GM18868 (cell line): Measurements from ENCODE around the gene FTSJ3.
"Not testable (repeated sequence)": the region's sequence is repeated elsewhere in the genome, so short reads cannot be mapped to it uniquely, and the experiment has no call there.

Experiments used
- ATAC-seq: cut with Tn5 transposase; IDR thresholded peaks from one replicate; pipeline ENCODE4 v1.9.1; 2021; ENCODE audit warnings: mild to moderate bottlenecking, moderate library complexity; ENCODE audit not compliant: unreplicated experiment

Gene FTSJ3

DNA sequence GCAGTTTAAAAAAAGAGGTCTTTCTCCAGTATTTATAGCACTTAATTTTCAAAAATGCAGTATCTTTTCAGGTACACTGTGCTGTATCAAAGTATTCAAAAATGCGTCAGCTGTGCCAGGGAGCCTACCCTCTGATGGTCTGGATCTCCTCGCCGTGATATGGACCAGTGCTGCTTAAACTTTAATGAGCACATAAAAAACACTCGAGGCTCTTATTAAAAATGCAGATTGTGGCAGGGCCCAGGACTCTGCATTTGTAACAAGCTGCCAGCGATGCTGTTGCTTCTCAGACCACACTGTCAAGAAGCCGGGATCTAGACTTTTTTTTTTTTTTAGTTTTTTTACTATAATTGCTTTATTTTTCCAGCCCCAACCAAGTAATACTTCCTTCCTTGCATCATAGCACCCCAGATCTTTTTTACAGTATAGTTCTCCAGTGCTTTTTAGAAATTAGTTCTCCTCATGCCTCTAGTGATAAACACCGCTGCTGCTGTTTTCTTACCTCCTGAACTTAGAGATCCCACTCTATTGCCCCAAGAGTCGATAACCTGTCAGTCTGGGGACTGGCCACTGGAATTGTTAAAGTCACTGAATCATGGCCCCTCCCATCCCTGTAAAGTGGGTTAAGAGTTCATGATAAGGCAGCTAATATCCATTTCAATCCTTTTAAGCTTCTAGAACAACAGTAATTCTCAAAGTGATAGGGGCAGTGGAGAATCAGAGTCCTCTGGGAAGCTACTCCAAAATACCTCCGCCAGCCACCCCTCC is 16.6 kb upstream of the FTSJ3 start:
- no peak for ATAC-seq

DNA sequence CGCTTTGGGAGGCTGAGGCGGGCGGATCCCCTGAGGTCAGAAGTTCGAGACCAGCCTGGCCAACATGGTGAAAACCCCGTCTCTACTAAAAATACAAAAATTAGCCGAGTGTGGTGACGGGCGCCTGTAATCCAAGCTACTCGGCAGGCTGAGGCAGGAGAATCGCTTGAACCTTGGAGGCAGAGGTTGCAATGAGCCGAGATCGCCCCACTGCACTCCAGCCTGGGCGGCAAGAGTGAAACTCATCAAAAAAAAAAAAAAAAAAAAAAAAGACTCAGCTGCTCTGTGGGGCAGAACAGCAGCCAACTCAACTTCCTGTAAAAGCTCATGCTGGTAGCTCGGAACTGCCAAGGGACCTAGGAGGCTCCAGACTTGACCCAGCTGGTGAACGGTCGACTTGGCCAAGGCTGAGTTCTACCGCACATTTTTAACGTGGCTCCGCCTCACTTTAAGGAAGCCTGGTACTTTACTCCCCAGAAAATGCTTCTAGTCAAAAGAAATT is 16.0 kb upstream of the FTSJ3 start:
- not testable (repeated sequence) for ATAC-seq

DNA sequence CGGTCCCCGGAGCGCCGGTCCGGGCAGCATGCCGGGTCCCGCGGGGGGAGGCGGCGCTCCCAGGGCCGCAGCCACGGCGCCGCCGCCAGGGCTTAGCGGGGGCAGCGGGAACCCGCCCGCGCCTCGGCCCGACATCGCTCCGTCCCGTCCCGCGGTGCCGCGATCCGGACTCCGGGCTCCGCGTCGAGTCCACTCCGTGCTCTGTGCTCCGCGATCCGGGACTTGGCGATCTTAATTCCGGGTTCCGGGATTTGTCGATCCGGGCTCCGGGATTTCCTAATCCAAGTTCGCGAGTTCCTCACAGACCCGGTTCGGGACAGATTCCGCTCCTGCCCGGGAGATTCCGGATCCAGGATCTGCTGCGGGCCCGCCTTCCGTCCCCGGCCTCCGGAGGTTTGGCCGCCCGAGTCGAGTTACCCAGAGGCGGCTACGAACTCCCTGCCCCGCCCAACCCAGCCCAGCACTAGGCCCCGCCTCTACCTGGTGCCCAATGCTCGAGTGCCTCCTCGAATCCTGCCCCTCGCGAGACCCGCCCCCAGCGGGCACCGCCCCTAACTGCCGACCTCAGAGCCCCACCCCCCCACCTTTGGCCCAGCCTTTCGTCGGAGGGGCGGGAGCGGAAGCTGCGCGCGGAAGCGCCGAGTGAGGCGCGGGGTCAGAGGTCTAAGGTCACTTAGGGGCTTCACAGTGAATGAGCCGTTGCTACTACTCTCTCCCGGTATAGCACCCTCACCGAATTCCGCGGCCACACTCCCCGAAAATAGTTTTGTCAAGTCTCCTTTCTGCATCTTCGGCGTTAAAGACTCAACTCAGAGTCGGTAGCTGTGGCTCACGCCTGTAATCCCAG is 15.3 kb upstream of the FTSJ3 start, which contains the start of gene SMARCD2:
SMARCD2 (minus strand) TSS at position 146 of the 847 bp plus-strand sequence; CDS start at position 135, 11 bp downstream.
- peak; percentile 75 for ATAC-seq

DNA sequence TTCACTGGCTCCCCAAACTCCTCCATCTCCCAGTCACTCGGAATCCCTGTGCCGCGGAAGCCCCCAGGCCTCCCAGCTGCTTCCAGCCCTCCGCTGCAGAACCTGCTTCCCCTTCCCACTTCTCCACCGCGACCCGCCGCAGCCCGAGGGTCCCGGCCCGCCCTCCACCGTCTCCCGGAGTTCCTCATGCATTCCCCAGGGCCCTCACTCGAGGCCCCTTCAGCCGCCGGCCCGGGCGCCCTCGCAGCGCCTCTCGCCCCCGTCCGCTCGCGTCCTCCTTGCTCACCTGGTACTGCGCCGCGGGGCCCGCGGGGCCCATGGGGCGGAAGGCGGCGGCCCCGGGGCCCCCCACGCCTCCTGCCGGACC is 14.7 kb upstream of the FTSJ3 start:
- ATAC-seq = peak; percentile 29

DNA sequence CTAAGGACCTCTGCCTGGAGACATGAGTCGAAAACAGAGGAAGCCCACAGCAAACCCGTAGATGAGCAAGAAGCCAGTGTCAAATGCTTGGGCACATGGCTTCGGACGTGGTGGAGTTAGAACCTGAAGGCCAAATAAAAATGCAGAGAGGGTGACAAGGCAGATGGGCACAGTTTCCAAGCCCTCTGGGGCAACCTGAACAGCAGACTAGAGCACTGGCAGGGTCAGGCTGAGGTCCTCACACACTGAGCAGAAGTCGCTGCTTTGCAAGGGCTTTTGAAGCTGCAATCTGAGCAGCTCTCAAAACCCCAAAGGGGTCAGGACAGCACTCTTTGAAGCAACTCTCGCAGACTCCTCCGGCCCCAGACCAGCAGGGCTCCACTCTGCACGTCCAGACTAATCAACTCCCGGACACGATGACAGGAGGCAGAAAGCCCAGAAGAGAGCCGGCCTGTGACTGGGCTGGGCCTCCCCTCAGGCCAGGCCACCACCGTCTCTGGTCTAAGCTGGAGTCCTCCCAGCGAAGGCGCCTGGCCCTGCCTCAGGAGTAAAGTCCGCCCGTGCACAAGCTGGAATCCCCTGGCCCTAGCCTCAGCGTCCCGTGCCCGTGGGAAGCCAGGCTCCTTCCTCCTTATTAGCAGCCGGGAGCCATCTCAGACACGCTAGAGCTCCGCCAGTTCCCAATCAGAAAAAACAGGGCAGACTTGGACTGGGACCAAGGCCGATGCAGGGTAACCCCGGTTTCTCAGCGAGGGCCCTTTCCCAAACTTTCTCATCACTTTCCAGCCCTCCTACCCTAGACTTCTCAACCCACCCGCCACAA is 14.1 kb upstream of the FTSJ3 start:
- ATAC-seq = no peak

DNA sequence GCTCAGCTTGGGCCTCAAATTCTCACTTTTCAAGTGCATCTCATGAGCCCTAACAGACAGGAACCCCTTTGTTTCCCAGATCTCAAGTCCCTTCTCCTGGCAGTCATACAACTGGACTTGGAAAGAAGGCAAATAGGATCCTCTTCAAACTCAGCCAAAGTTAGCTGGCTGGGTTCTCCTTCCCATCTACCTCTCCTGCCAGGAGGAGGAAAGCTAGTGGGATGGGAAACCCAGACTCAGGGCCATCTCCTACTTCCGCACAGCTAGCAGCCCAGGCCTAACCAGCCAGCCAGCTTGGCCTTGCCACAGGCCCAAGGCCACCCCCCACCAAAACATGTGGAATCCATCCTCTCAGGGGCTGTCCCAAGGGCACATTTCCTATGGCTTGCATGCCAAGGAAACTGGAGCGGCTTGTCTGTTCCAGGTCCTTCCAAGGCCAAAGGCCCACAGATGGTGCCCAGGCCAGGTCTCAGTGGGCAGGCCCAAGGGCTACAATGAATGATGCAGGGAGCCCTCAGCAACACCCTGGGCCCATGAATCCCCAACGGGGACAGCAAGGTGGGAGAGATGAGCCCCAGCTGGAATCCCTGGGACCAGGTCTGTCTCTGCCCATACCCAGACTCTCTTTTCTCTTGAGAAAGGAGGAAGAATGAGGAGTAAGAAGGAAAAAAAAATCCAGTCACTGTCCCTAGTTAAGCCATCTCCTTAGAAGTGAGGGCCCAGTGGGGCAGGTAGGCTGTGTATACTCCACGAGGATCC is 13.3 kb upstream of the FTSJ3 start:
- ATAC-seq = no peak

DNA sequence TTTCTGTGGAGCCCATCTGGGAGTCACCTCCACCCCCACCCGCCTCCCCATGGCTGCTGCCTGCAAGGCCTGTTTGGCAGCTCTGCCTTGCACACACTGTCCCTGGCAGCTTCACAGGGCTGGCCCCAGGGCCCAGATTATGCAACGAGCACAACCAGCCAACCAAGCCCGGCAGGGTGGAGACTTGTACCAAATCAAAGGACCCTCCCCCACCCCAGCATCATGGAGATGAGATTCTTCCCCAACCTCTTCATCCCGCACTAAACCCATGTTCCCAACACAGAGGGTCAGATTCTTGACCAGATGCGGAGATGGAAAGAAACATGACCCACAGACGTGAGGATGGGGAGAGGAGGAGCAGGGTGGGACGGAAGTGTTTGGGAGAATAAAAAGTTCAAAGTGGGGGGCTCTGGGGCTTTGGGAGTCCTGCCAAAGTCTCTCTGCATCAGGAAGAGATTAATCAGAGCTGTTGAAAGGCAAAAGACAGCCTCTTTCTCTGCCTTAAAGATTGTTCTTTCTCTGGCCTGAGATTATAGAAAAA is 11.2 kb upstream of the FTSJ3 start:
- ATAC-seq = no peak

DNA sequence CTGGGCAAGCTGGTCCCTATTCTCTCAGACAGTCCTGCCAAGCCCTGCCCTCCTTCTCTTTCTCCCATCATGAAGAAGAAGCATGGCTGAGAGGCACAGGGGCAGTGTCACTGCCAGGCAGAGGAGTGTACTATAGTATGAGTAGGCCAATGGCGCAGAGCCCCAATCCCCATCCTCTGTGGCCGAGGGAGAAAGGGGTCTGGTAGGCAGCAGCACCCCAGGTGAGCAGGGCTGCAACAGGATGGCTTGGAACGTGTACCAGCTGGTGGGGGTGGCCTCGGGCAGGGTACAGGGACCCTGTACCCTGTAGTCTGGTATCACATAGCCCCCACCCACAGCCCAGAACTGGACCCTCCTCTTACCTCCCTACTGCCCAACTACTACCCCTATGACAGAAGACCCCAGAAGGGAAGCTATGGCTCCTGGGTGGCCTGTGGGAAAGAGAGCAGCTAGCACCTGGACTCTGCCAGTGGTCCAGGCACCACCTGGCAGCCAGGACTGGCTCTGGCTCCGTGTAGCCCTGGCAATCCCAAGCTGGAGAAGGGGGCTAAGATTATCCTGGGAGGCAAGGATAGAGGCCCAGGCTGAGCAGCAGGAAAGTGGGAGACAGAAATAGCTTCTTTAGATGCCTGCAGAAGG is 10.6 kb upstream of the FTSJ3 start:
- ATAC-seq = no peak

DNA sequence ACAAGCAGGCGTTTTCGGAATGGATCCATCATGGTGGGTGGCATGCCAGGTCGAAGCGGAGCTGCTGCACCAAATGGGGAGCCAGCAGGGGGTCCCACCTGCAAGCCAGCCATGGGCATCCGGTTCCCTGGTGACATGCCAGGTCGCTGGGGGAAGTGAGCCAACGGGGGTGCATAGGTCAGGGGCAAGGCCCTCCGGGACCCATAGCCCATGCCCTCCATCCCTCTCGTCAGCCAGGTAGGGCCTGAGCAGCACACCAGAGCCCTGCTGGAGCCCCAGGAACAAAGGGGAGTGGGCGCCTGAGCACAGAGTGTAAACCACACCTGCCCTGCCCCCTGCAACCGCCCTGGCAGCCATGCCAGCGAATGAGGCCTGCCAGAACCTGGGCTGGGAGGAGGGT is 10.0 kb upstream of the FTSJ3 start:
- no peak for ATAC-seq

DNA sequence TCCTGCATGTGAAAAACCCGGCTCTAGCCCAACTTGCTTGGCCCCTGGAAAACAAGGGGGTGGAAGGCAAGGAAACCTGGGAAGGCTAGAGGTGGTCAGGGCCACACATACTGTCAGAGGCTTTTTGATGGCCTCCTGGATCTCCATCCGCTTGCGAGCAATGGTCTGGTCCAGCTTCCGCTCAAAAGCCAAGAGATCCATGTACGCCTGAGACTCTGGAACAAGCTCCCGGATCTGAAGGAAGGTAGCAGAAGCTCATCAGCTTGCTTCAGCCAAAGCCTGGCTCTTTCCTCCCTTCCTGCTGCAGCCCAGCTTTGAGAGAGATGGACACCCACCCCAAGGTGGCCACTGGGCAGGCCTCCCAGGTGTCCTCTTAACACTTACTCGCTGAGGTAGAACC is 9.3 kb upstream of the FTSJ3 start:
- ATAC-seq = no peak

DNA sequence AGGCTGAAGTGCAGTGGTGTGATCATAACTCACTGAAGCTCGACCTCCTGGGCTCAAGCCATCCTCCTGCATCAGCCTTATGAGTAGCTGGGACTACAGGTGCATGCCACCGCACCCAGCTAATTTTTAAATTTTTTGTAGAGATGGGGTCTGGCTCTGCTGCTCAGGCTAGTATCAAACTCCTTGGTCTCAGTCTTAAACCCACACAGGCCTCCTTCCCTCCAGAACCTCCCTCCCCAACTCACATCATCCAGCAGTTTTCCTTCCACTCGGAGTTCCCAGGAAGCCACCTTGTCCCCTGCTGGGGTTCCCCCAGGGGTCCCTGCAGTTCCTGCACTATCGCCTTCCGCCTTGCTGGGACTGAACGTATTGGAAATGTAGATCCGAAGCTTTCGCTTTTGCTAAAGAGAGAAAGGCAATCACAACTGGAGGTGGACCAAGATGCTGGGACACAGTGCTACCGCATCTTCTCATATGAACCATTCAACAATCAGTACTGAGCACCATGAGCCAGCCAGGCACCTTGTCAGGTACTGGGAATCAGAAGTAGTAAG is 7.8 kb upstream of the FTSJ3 start:
- no peak for ATAC-seq

DNA sequence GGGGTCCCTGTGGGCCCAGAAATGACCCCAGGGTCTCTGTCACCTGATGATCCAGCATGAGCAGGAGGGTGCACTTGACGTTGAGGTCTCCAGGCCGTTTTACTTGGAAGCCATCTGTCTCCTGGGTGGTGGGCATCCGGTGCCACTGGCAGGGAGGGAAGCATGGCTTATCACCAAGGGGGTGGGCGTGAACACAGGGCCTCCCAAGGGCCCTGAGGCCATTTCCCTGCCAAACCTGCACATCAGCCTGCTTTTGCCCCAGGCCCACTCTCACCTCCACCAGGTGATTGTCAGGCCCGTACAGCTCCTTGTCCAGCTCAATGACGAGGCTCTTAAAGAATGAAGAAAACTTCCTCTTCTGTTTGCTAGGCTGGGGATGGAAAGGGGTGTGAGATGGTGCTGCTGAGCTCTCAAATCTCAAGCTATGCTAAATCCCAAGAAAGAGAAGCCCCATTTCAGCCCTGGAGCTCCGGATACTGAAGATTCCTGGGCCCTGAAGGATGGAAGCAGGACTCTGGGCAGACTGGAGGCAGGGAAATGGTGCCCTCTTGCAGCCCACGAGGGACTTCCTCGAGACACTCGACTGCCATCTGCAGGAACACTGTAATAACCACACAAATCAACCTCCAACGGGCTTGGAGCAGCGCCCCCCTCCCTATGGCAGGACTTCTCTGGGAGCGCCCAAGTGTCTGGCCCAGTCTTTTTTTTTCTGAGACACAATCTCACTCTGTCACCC is 7.1 kb upstream of the FTSJ3 start:
- ATAC-seq = peak; percentile 72

DNA sequence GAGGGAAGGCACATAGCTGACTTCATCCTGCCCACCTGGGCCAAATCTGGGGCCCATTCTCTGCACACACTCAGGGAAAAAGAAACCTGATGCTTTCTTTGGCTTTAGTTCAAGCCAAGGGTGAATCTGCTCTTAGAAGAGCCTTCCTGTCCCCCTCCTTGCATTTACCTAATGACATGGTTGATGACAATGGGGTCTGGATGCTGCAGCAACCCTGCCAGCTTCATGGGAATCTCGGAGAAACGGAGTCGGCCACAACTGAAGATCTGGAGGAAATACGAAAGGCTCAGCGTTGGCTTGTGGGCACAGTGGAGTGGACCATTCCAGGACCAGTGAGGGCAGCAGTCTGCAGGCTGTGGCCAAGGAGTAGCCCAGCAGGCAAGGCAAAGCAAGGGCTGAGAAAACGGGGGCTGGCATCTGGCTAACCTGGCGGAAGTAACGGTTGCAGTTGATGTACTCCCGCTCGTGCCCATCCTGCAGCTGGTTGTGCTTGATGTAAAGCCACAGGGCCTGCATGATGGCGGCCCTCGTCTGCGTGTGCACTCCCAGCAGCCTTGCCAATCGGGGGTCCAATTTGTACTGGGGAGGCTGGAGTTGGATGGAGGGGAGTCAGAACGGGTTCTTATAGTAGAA is 6.4 kb upstream of the FTSJ3 start:
- ATAC-seq = no peak

DNA sequence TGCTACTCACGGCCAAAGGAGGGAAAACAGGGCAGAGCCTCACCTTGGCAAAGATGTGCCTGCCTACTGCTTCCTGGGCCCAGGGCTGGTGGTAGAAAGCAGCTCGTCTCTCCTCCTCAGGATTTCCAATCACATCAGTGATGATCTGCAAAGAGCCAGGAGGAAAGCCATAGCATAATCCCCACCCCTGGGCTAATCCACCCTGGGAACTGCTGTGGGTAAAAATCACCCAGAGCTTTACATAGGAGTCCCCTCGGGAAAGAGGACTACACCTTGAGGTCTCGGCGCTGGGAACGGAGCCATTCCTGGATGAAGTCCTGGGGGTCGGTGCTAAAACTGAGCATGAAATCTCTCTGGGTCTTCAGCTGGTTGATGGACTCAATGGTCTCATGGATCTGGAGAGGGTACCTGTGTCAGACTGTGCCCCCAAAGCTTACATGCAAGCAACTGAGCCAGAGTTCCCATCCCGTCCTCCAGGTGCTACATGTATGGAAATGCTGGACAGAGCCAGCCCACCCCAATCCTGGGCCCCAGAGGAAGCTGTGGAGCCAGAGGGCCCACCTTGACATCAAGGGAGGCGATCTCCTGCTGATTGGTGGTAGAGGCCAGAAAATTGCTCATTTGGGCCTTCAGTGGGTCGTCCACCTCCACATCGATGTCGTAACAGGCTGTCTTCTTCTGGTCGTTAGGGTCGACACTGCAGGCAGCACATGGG is 5.7 kb upstream of the FTSJ3 start:
- ATAC-seq = no peak

DNA sequence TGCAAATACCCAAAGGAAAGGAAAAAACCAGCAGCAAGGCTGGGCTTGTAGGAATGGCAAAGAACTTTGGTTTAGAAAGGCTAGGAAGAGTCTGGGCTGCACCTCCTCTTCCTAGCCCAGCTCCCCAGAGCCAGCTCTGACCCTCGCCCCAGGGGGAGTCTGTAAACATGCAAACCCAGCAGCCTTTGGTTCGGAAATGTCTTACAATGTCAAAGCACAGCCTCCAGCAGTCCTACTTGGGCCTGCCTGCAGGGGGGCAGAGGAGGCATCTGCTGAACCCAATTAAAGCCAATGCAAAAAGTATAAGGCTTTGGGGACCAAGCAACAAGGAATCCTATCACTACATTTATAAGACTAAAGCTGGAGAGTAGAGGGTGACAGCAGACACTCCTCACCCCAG is 5.0 kb upstream of the FTSJ3 start:
- ATAC-seq = no peak

DNA sequence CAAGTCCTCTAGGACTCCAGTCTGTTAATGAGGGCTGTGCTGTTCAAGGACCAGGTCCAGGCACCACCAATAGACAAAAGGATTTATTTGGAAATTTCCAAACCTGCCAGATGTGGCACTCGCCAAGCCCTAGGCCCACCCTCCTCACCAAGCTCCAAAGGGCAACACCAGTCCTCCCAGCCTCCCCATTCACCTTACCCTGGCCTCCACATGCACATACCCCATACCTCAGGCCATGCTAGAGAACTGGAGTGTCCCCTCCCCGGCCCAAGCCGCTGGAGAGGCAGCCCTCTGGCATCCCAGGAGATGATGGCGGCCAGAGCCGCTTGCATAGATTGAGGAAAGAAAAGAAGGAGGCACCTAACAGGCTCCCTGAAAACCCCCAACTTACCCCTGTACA is 4.6 kb upstream of the FTSJ3 start:
- no peak for ATAC-seq

DNA sequence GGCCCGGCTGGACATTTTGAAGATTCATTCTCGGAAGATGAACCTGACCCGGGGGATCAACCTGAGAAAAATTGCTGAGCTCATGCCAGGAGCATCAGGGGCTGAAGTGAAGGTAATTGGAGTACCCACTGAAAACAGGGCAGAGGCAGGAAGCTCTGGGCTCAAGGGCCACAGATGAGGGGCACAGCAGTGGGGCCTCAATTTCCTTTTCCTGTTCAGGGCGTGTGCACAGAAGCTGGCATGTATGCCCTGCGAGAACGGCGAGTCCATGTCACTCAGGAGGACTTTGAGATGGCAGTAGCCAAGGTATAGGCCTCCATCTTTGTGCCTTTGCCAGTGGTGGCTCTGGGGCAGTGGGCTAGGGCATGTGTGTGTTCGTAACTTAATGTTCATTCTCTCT is 4.0 kb upstream of the FTSJ3 start:
- no peak for ATAC-seq
